GM23248 (cell line): ENCODE measurements around the gene CACNB4.

Experiments
- EZH2 ChIP-seq: fragments of 200-600 bp; sonication (generic); IDR thresholded peaks from 2 replicates; pipeline ENCODE4 v1.6.1; 2018; ENCODE audit warnings: antibody characterized with exemption, mild to moderate bottlenecking; ENCODE audit not compliant: insufficient read depth, poor library complexity, severe bottlenecking
- EZH2phosphoT487 ChIP-seq: fragments of 200-600 bp; sonication (generic); IDR thresholded peaks from 2 replicates; pipeline ENCODE4 v1.6.1; 2018; ENCODE audit warnings: antibody characterized with exemption, moderate library complexity, mild to moderate bottlenecking, low read depth; ENCODE audit not compliant: insufficient read depth

DNA sequence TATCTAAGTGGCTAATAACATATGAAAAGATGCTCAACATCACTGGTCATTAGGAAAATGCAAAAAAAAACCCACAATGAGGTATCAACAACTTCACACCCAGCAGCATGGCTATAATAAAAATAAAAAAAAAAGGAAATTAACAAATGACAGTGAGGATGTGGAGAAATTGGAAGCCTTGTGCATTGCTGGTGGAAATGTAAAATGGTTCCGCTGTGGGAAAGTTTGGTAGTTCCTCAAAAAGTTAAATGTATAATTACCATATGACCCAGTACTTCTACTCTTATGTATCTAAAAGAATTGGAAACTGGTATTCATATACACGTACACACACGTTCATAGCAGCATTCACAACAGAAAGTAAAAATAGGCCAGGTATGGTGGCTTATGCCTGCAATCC lies 15.5 kb upstream of the CACNB4 start:
- TF ChIP-seq EZH2 (no peak), EZH2phosphoT487 (no peak)
